ENCODE measurements around the gene TP53AIP1.

DNA sequence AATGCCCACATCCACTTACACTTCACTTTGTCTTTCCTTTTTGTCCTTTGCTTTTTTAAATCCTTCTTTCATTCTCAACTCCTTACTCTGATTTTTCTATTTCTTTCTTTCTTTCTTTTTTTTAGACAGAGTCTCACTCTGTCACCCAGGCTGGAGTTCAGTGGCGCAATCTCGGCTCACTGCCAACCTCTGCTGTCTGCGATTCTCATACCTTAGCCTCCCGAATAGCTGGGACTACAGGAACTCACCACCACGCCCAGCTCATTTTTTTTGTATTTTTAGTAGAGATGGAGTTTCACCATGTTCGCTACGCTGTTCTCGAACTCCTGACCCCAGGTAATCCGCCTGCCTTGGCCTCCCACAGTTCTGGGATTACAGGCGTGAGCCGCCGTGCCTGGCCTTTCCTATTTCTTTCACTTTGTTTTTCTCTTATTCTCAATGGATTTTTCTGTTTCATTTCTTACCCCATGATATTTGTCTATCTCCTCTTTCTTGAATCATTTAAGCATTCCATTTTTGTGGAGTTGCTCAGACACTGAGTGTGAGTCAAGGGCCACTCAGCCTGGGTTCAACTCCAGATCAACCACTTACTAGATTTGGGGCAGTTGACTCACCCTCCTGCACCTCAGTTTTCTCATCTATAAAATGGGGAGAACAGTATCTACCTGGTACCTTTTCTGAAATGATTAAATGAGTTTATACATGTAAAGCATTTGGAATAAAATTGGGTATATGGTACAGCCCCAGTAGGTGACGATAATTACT, 43.9 kb downstream of the TP53AIP1 start:
- TF ChIP-seq, protein P1, sequence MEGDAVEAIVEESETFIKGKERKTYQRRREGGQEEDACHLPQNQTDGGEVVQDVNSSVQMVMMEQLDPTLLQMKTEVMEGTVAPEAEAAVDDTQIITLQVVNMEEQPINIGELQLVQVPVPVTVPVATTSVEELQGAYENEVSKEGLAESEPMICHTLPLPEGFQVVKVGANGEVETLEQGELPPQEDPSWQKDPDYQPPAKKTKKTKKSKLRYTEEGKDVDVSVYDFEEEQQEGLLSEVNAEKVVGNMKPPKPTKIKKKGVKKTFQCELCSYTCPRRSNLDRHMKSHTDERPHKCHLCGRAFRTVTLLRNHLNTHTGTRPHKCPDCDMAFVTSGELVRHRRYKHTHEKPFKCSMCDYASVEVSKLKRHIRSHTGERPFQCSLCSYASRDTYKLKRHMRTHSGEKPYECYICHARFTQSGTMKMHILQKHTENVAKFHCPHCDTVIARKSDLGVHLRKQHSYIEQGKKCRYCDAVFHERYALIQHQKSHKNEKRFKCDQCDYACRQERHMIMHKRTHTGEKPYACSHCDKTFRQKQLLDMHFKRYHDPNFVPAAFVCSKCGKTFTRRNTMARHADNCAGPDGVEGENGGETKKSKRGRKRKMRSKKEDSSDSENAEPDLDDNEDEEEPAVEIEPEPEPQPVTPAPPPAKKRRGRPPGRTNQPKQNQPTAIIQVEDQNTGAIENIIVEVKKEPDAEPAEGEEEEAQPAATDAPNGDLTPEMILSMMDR (IDR thresholded peaks at IDR 0.05) = no peak
- TF ChIP-seq POLR2A (IDR thresholded peaks at IDR 0.05) (no peak), EP300 (IDR thresholded peaks at IDR 0.05) (no peak)

Measured in ovary (tissue), 3 donors.